ENCODE data around the gene HOXA13. TPM values are rescaled to one million over a fixed set of nuclear protein-coding genes. Genes with fewer than 3 reads are reported as not detected.

Gene HOXA13
- total RNA-seq, 5 donors from 2014 or later (not counting 1 experiment from before 2014, with no cell fraction given), result not detected

DNA sequence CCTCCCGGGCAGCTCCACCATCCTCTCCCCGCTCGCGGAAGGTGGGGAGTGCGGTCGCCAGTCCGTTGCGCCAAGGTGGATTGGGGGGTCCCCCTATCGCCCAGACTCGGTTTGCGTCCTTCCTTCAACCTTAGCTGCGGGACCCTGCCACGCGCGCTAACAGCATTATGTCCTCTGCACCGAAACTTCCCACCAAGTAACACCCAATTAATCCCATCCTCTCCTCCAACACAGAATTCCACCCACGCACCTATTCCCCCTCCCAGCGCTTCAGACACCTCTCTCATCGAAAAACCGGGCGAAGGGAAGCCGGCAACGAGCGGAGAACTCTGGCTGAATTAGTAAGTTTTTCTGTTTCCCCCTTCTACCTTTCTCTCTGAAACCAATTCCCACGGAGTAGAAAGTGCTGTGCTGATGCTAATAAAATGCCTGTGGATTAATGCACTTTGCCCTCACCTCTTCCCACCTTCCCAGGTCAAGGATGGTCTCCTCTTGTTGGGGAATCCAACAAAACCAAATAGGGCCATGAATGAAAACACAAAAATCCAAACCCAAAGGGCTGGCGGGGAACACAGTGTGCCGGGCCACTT is 48.5 kb downstream of the HOXA13 start:
- Mint-ChIP-seq H3K9me3 (no peaks in the 10 kb centered on the region), H3K27ac (no peak overlapping the region), H3K4me3 (peak overlapping the region; percentile 60 to 63 (median 61)), H3K27me3 (peaks cover 73 to 92% of the 10 kb centered on the region in 2 donors), H3K4me1 (peaks cover 56 to 64% (median 57%) of the 10 kb centered on the region in 3 donors), H3K36me3 (no peaks in the 10 kb centered on the region)
- peak overlapping the region; percentile 44 to 46 for H3K4me3 ChIP-seq (ENCODE audit: control insufficient read depth in 1 of 2, extremely low read depth in 1 of 2, low read length in 1 of 2)
- H3K27ac ChIP-seq (ENCODE audit: low read length), result no peak overlapping the region
- DNase-seq (peak in 1 of 35 experiments; percentile 12), ATAC-seq (replicated peaks in 1 of 4) (peak in 2 of 4 experiments; percentile 12 to 34)
- peaks cover 15 to 68% of the 10 kb centered on the region in 2 experiments for H3K4me1 ChIP-seq (ENCODE audit: control insufficient read depth in 1 of 2, extremely low read depth in 1 of 2, insufficient read depth in 2 of 2, low read length in 2 of 2)
- peaks cover 0 to 95% of the 10 kb centered on the region in 2 experiments for H3K27me3 ChIP-seq (replicated peaks in 1 of 2; ENCODE audit: control insufficient read depth in 2 of 2, extremely low read depth in 1 of 2, insufficient read depth in 2 of 2, low read length in 1 of 2)
- ChIA-PET POLR2A (interaction anchor here in 1 of 2 donors (0.6 kb wide), 1 partner anchor 449 kb away, joined by 3 read pairs; no protein-coding TSS in a partner anchor), CTCF (interaction anchor here (0.6 to 3.3 kb wide), 7 partner anchors 8 to 33 kb away, joined by 3 to 9 read pairs (median 4); partner anchors contain the start of genes HOXA11 (in 1 of the 2) and HOXA4 (in 1 of the 2))
- no peaks in the 10 kb centered on the region for H3K9me3 ChIP-seq
- WGBS (ENCODE audit: insufficient coverage), result 3% methylated on average over 11 of the region's 27 CpGs
- no peaks in the 10 kb centered on the region for H3K36me3 ChIP-seq (ENCODE audit: control insufficient read depth in 2 of 2, extremely low read depth in 1 of 2, insufficient read depth in 1 of 2, low read length in 1 of 2)

DNA sequence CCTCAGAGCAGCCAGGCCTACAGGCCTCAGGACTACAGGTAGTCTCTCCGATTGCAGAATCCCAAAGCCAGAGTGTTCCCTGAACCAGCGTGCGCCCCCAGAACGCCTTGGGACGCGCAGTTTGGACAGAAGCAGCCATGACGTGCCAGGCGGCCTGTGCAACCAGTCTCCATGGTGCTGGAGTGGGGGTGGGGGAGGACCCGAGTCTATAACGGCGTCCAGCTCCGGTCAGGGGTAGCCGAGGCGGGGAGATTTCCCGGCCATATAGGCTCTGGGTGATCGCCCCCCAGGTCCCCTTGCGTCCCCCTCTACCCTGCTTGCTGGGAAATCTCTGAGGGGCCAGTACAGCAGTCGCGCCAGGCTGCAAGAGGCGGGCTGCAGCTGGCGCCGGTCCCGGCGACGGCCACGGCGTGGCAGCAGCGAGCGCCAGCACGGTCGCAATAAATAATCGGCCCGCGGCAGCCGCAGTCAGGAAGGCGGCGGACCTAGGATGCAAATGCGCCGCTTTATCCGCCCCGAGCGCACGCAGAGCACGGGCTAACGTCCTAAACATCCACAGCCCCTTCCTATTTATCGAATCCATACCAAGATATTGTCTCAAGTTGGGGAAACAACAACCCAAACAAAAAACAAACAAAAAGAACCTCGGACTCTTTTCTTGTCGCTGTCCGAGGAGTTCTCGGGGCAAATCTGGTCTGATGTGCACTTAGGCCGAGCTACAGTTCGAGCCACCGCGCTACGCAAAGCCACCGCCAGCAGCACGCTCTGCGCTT is 49.1 kb downstream of the HOXA13 start:
- no peaks in the 10 kb centered on the region for H3K36me3 Mint-ChIP-seq
- H3K4me1 Mint-ChIP-seq, result peaks cover 52 to 57% (median 52%) of the 10 kb centered on the region in 3 donors
- peak overlapping the region; percentile 60 to 63 (median 61) for H3K4me3 Mint-ChIP-seq
- WGBS (ENCODE audit: insufficient coverage), result 1% methylated on average over 53 of the region's 58 CpGs
- Histone ChIP-seq H3K27ac (ENCODE audit: low read length) (no peak overlapping the region), H3K27me3 (replicated peaks in 1 of 2; ENCODE audit: control insufficient read depth in 2 of 2, extremely low read depth in 1 of 2, insufficient read depth in 2 of 2, low read length in 1 of 2) (peaks cover 0 to 91% of the 10 kb centered on the region in 2 experiments), H3K4me1 (ENCODE audit: control insufficient read depth in 1 of 2, extremely low read depth in 1 of 2, insufficient read depth in 2 of 2, low read length in 2 of 2) (peaks cover 14 to 61% of the 10 kb centered on the region in 2 experiments), H3K36me3 (ENCODE audit: control insufficient read depth in 2 of 2, extremely low read depth in 1 of 2, insufficient read depth in 1 of 2, low read length in 1 of 2) (no peaks in the 10 kb centered on the region), H3K9me3 (no peaks in the 10 kb centered on the region), H3K4me3 (ENCODE audit: control insufficient read depth in 1 of 2, extremely low read depth in 1 of 2, low read length in 1 of 2) (peak overlapping the region; percentile 44 to 46)
- DNase-seq (peak in 32 of 35 experiments; percentile 28 to 82 (median 56)), ATAC-seq (replicated peaks in 1 of 4) (peak; percentile 82 to 89 (median 84))
- no peaks in the 10 kb centered on the region for H3K9me3 Mint-ChIP-seq
- H3K27ac Mint-ChIP-seq, result no peak overlapping the region
- ChIA-PET CTCF (interaction anchor here (0.6 to 3.3 kb wide), 13 partner anchors 8 to 655 kb away, joined by 3 to 11 read pairs (median 4); partner anchors contain the start of genes HOXA11 (in 1 of the 2), HOXA4 (in 1 of the 2) and HOXA9 (in 1 of the 2)), POLR2A (no interaction called here)
- H3K27me3 Mint-ChIP-seq, result peaks cover 80 to 94% of the 10 kb centered on the region in 2 donors

DNA sequence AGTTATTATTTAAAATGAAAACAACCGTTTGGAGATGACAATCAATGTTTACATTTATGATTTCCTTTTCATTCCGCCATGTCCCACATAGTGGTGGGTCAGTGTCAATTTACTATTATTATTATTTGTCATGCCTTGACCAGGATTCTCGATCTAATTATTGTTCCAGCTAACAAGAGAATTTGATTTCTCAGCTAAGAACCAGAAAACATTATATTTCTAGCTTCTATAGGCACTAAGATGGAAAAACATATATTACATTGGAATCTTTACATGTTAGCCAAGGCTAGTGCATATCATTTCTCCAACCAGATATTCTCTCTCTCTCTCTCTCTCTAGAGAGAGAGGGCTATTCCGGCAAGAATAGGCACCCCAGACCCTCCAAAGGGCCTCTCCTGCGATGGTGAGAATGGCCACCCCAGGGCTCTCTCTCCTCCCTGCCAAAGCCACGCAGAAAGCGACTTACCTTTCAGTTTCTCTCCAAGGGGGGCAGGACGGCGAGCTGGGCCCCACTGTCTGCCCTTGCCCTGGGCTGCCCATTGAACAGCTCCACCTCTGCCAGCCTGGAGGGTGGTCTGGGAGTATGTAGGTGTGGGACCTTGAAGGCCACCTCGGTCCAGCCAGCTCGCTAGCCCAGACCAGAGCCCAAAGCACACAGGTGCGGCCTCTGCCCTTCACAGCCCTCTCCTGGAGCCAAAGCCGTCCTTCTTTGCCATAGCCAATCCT is 49.9 kb downstream of the HOXA13 start:
- H3K27ac ChIP-seq (ENCODE audit: low read length), result no peak overlapping the region
- H3K36me3 ChIP-seq (ENCODE audit: control insufficient read depth in 2 of 2, extremely low read depth in 1 of 2, insufficient read depth in 1 of 2, low read length in 1 of 2), result no peaks in the 10 kb centered on the region
- DNase-seq (no peak), ATAC-seq (replicated peaks in 1 of 4) (no peak)
- ChIA-PET POLR2A (no interaction called here), CTCF (interaction anchor here (0.5 to 3.3 kb wide), 24 partner anchors 9 to 1258 kb away, joined by 3 to 11 read pairs (median 4); partner anchors contain the start of genes HOXA11 (in 1 of the 2), HOXA4 (in 1 of the 2) and HOXA9 (in 1 of the 2))
- peaks cover 7 to 54% of the 10 kb centered on the region in 2 experiments for H3K4me1 ChIP-seq (ENCODE audit: control insufficient read depth in 1 of 2, extremely low read depth in 1 of 2, insufficient read depth in 2 of 2, low read length in 2 of 2)
- no peaks in the 10 kb centered on the region for H3K9me3 ChIP-seq
- Mint-ChIP-seq H3K9me3 (no peaks in the 10 kb centered on the region), H3K4me1 (peaks cover 44 to 50% (median 45%) of the 10 kb centered on the region in 3 donors), H3K27me3 (peaks cover 73 to 94% of the 10 kb centered on the region in 2 donors), H3K27ac (no peak overlapping the region), H3K4me3 (peak overlapping the region; percentile 13 to 63 (median 47)), H3K36me3 (no peaks in the 10 kb centered on the region)
- WGBS (ENCODE audit: insufficient coverage), result 52% methylated on average over 4 of the region's 13 CpGs
- H3K4me3 ChIP-seq (ENCODE audit: control insufficient read depth in 1 of 2, extremely low read depth in 1 of 2, low read length in 1 of 2), result peak overlapping the region in 1 of 2 donors; percentile 44
- peaks cover 0 to 91% of the 10 kb centered on the region in 2 experiments for H3K27me3 ChIP-seq (replicated peaks in 1 of 2; ENCODE audit: control insufficient read depth in 2 of 2, extremely low read depth in 1 of 2, insufficient read depth in 2 of 2, low read length in 1 of 2)

DNA sequence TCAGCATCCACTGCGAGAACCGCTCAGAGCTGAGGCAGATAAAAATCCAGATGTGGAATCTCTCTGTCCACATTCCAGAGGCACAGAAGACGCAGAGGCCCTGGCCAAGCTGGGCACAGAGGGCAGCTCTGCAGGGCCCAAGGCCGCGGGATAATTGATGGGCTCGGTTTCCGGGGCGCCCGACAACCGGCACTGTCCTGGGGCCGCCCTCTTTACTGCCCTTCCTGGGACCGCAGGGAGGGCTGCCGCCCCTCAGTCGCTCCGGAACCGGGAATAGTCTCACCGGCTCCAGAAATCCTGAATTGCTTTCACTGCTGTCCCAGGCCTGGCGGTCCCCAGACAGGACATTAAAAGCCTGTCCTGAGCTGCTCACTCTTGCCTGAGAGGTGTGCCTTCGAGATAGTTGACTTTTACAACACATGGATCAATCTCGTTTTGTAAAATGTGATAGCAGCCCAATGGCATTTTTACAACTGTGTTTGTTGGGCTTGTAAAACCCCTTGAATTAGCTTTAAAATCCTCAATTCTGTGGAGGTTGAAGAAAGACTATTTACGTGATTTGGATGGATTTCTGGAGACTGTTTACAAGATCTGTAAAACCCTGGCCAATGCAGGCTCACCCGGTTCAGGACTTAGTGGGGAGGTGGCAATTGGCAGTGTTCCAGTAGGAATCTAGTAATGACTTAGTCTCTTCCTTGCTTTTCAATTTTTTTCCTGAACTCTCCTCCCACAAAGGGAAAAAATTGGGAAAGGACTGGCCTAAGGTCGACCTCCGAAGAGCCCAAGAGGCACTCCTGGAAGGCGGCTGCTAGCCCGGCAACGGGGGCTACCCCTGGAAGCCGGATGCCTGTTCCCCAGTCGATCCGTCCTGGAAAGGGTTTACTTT is 50.9 kb downstream of the HOXA13 start:
- no peak overlapping the region for H3K4me3 ChIP-seq (ENCODE audit: control insufficient read depth in 1 of 2, extremely low read depth in 1 of 2, low read length in 1 of 2)
- H3K36me3 ChIP-seq (ENCODE audit: control insufficient read depth in 2 of 2, extremely low read depth in 1 of 2, insufficient read depth in 1 of 2, low read length in 1 of 2), result no peaks in the 10 kb centered on the region
- peaks cover 7 to 44% of the 10 kb centered on the region in 2 experiments for H3K4me1 ChIP-seq (ENCODE audit: control insufficient read depth in 1 of 2, extremely low read depth in 1 of 2, insufficient read depth in 2 of 2, low read length in 2 of 2)
- H3K27ac ChIP-seq (ENCODE audit: low read length), result no peak overlapping the region
- H3K27me3 ChIP-seq (replicated peaks in 1 of 2; ENCODE audit: control insufficient read depth in 2 of 2, extremely low read depth in 1 of 2, insufficient read depth in 2 of 2, low read length in 1 of 2), result peaks cover 0 to 90% of the 10 kb centered on the region in 2 experiments
- no peak for ATAC-seq (replicated peaks in 1 of 4)
- peak overlapping the region in 1 of 3 donors; percentile 68 for H3K4me3 Mint-ChIP-seq
- POLR2A ChIA-PET, result interaction anchor here in 1 of 2 donors (0.5 kb wide), 1 partner anchor 12 kb away, joined by 3 read pairs; no protein-coding TSS in a partner anchor
- H3K4me1 Mint-ChIP-seq, result peaks cover 35 to 40% (median 36%) of the 10 kb centered on the region in 3 donors
- H3K27ac Mint-ChIP-seq, result no peak overlapping the region
- CTCF ChIA-PET, result interaction anchor here (0.5 to 3.3 kb wide), 19 partner anchors 8 to 1257 kb away, joined by 3 to 9 read pairs (median 4); partner anchors contain the start of gene HOXA4 (in 1 of the 2)
- no peaks in the 10 kb centered on the region for H3K9me3 ChIP-seq
- 50% methylated on average over 17 of the region's 30 CpGs for WGBS (ENCODE audit: insufficient coverage)
- H3K9me3 Mint-ChIP-seq, result no peaks in the 10 kb centered on the region
- no peaks in the 10 kb centered on the region for H3K36me3 Mint-ChIP-seq
- DNase-seq, result no peak
- peaks cover 66 to 90% of the 10 kb centered on the region in 2 donors for H3K27me3 Mint-ChIP-seq

DNA sequence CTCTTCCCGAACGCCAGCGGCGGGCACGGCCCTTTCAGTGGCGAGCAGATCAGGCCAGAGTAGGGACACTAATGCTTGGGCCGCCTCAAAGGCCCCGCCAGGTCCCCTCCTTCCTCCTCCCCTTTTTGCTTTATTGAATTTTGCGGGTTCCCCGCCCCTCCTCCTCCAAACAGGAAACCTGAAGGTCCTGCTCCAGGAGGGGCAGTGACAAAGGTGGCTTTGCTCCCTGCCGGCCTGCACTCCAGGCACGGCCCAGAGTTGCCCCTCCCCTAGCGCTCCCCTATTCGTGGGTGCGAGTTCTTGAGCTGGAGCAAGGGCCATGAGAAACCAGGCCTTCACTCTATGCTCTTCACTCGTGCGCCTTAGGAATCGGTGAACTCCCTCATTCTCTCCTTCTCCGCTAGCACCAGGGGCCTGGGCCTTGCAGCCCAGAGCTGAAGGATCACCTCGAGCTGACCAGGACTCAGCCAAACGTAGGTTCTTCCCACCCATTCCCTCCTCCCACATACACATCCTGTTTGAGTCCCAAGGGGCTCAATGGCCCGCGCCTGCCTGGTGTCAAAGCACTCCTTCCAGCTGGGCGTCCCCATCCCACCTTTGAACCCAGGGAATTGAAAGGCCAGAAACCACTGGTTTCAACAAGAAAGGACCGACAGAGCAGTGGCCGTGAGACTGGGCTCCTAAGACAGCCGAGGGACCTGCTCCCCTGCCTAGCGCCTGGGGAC is 51.7 kb downstream of the HOXA13 start:
- ATAC-seq (replicated peaks in 1 of 4), result no peak
- Mint-ChIP-seq H3K27ac (no peak overlapping the region), H3K9me3 (no peaks in the 10 kb centered on the region), H3K27me3 (peaks cover 59 to 85% of the 10 kb centered on the region in 2 donors), H3K36me3 (no peaks in the 10 kb centered on the region), H3K4me1 (peaks cover 32 to 36% (median 35%) of the 10 kb centered on the region in 3 donors), H3K4me3 (peak overlapping the region in 2 of 3 donors; percentile 56 to 68)
- WGBS (ENCODE audit: insufficient coverage), result 23% methylated on average over 26 of the region's 28 CpGs
- DNase-seq, result no peak
- Histone ChIP-seq H3K27ac (ENCODE audit: low read length) (no peak overlapping the region), H3K4me3 (ENCODE audit: control insufficient read depth in 1 of 2, extremely low read depth in 1 of 2, low read length in 1 of 2) (peak overlapping the region in 1 of 2 donors; percentile 52), H3K4me1 (ENCODE audit: control insufficient read depth in 1 of 2, extremely low read depth in 1 of 2, insufficient read depth in 2 of 2, low read length in 2 of 2) (peaks cover 7 to 44% of the 10 kb centered on the region in 2 experiments), H3K36me3 (ENCODE audit: control insufficient read depth in 2 of 2, extremely low read depth in 1 of 2, insufficient read depth in 1 of 2, low read length in 1 of 2) (no peaks in the 10 kb centered on the region), H3K27me3 (replicated peaks in 1 of 2; ENCODE audit: control insufficient read depth in 2 of 2, extremely low read depth in 1 of 2, insufficient read depth in 2 of 2, low read length in 1 of 2) (peaks cover 0 to 86% of the 10 kb centered on the region in 2 experiments), H3K9me3 (no peaks in the 10 kb centered on the region)
- CTCF ChIA-PET, result interaction anchor here (0.7 to 3.3 kb wide), 3 partner anchors 14 to 779 kb away, joined by 3 to 9 read pairs (median 4); partner anchors contain the start of gene HOXA4 (in 1 of the 2)
- POLR2A ChIA-PET, result interaction anchor here in 1 of 2 donors (0.5 kb wide), 1 partner anchor 13 kb away, joined by 3 read pairs; no protein-coding TSS in a partner anchor
